ENCODE results near the gene MTG1. TPM values are rescaled to one million over a fixed set of nuclear protein-coding genes. Genes with fewer than 3 reads are reported as not detected.

The MTG1 gene
- total and polyA plus RNA-seq, 10 of the 15 experiments (the other 5 are each of a cell fraction or from before 2014, with no cell fraction given): 6.2 to 104 (median 62.5) TPM

GRCh38 chr10:133375357-133376115 is 18.4 kb upstream of the MTG1 start:
- Histone ChIP-seq H2AFZ (ENCODE audit: control insufficient read depth, low read depth, low read length) (no peak overlapping the region), H3K4me3 (no peak overlapping the region), H3K4me1 (ENCODE audit: control insufficient read depth, insufficient read depth, low read length) (peaks cover 14% of the 10 kb centered on the region), H3K4me2 (ENCODE audit: control insufficient read depth, insufficient read depth) (no peak overlapping the region), H3K36me3 (ENCODE audit: control insufficient read depth in 2 of 2, insufficient read depth in 2 of 2, low read length in 1 of 2) (no peaks in the 10 kb centered on the region), H3K9ac (ENCODE audit: control insufficient read depth, insufficient read depth, low read length) (no peak overlapping the region), H4K20me1 (ENCODE audit: control insufficient read depth, insufficient read depth) (no peaks in the 10 kb centered on the region), H3K27me3 (replicated peaks in 1 of 2; ENCODE audit: control insufficient read depth in 2 of 2, insufficient read depth in 2 of 2, low read length in 1 of 2) (no peaks in the 10 kb centered on the region), H3K79me2 (ENCODE audit: control insufficient read depth, insufficient read depth, low read length) (peaks cover 8% of the 10 kb centered on the region), H3K27ac (ENCODE audit: control insufficient read depth, insufficient read depth) (no peak overlapping the region), H3K9me3 (replicated peaks; ENCODE audit: control insufficient read depth, insufficient read depth, low read length) (no peaks in the 10 kb centered on the region)
- RAD21 ChIA-PET (ENCODE audit: unreplicated experiment): no interaction called here
- POLR2A ChIA-PET: no interaction called here
- no TSS peak for BruUV-seq (replicated peaks)
- intact Hi-C loops (cut with micrococcal nuclease; ENCODE audit: unreplicated experiment) (no loop called here), in situ Hi-C loops (cut with MboI) (no loop called here)
- no peak for DNase-seq (ENCODE audit: low read depth, low spot score)
- CTCF ChIA-PET: interaction anchor here (0.9 to 1.7 kb wide), 2 partner anchors 13 to 46 kb away, joined by 5 to 7 read pairs; no protein-coding TSS in a partner anchor
- FAIRE-seq: no peak
- TF ChIP-seq PML (IDR thresholded peaks at IDR 0.05; ENCODE audit: low read length): no peak
- TF ChIP-seq MLLT1 (IDR thresholded peaks at IDR 0.05): no peak
- no peak for TF ChIP-seq ATF7 (IDR thresholded peaks at IDR 0.05; ENCODE audit: low read depth)
- no peak for TF ChIP-seq POLR2A (IDR thresholded peaks at IDR 0.05; ENCODE audit: low read depth, low read length)
- no peak for TF ChIP-seq SRF (IDR thresholded peaks at IDR 0.05; ENCODE audit: low read depth in 2 of 2, low read length in 2 of 2)
- no peak for TF ChIP-seq ZBED1 (IDR thresholded peaks at IDR 0.05; ENCODE audit: borderline replicate concordance)
- TF ChIP-seq PKNOX1 (IDR thresholded peaks at IDR 0.05): no peak
- no peak for TF ChIP-seq NR2F1 (conservative IDR thresholded peaks at IDR 0.05)
- TF ChIP-seq SMAD1 (IDR thresholded peaks at IDR 0.05; ENCODE audit: low read depth, partially characterized antibody): no peak
- TF ChIP-seq CTCF (IDR thresholded peaks at IDR 0.05 in 2 of 3, conservative IDR thresholded peaks at IDR 0.05 in 1 of 3; ENCODE audit: control insufficient read depth in 2 of 3, extremely low read depth in 1 of 3, insufficient read depth in 1 of 3, low read depth in 3 of 3, low read length in 3 of 3): no peak
- no peak for TF ChIP-seq MEF2B (IDR thresholded peaks at IDR 0.05; ENCODE audit: partially characterized antibody, poor library complexity, severe bottlenecking)
- no peak for TF ChIP-seq MAX (IDR thresholded peaks at IDR 0.05; ENCODE audit: low read depth, low read length)
- TF ChIP-seq NFIC (IDR thresholded peaks at IDR 0.05; ENCODE audit: low read depth, low read length): no peak
- TF ChIP-seq WRNIP1 (IDR thresholded peaks at IDR 0.05; ENCODE audit: borderline replicate concordance, low read depth, low read length): no peak
- no peak for TF ChIP-seq NFYA (IDR thresholded peaks at IDR 0.05; ENCODE audit: borderline replicate concordance, low read depth, low read length)
- TF ChIP-seq ASH2L (IDR thresholded peaks at IDR 0.05; ENCODE audit: borderline replicate concordance, low read depth): no peak
- ATAC-seq: no peak
- SMC1A ChIA-PET (ENCODE audit: uncharacterized antibody, unreplicated experiment): interaction anchor here (1.2 kb wide), 1 partner anchor 12 kb away, joined by 3 read pairs; no protein-coding TSS in a partner anchor
- 84% methylated on average over 12 of the region's 12 CpGs for WGBS (ENCODE audit: insufficient coverage, insufficient replicate concordance, low lambda C conversion rate, missing lambda C conversion rate)
